ENCODE results near the gene LRSAM1.

The LRSAM1 gene

DNA sequence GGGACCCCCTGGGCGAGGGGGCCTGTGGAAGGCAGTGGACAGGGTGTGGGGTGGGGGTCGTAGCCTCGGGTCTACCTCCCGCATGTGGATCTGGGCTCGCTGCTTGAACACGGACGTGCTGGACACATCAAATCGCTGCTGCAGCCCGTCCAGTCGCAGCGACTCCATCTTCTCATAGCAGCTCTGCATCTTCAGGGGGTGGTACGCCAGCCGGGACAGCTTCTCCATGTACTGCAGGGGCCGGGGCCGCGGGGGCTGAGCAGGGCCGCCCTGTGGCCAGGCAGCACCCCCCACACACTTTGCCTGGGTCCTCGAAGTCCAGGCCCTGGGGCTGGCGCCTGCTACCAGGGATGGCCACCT is 57.6 kb downstream of the LRSAM1 start:
- peak overlapping the region; percentile 31 for H3K18ac ChIP-seq (ENCODE audit: low read length)
- H2BK15ac ChIP-seq (ENCODE audit: low read length) = no peak overlapping the region
- no peak for DNase-seq (ENCODE audit: low spot score)
- no peaks in the 10 kb centered on the region for H3K79me1 ChIP-seq (ENCODE audit: low read depth, low read length)
- no peak overlapping the region for H2AFZ ChIP-seq (ENCODE audit: low read length)
- H3K23ac ChIP-seq (ENCODE audit: low read depth, low read length, poor library complexity) = no peak overlapping the region
- H2BK12ac ChIP-seq (ENCODE audit: low read length) = no peak overlapping the region
- H3K9me3 ChIP-seq (replicated peaks in 1 of 2; ENCODE audit: control insufficient read depth in 2 of 2, insufficient read depth in 1 of 2, low read depth in 1 of 2, low read length in 2 of 2) = no peaks in the 10 kb centered on the region
- H3K27me3 ChIP-seq (ENCODE audit: control insufficient read depth in 3 of 3, insufficient read depth in 3 of 3, low read depth in 1 of 3, low read length in 3 of 3) = no peaks in the 10 kb centered on the region
- no CpG with 5 or more reads among the region's 19 CpGs for WGBS, 2 donors (ENCODE audit: extremely low coverage in 2 of 2, insufficient read length in 2 of 2, insufficient replicate concordance in 1 of 2)
- H3K36me3 ChIP-seq (replicated peaks in 1 of 2; ENCODE audit: control insufficient read depth in 2 of 2, insufficient read depth in 2 of 2, low read length in 2 of 2) = peaks cover 6 to 36% of the 10 kb centered on the region in 2 donors
- H3K9ac ChIP-seq (ENCODE audit: low read depth, low read length, poor library complexity) = peak overlapping the region; percentile 44
- H3K4ac ChIP-seq (ENCODE audit: low read length) = no peak overlapping the region
- no peaks in the 10 kb centered on the region for H3K4me1 ChIP-seq (ENCODE audit: control insufficient read depth in 2 of 2, insufficient read depth in 1 of 2, low read depth in 1 of 2, low read length in 2 of 2)
- H2BK120ac ChIP-seq (ENCODE audit: low read depth, low read length) = peak overlapping the region; percentile 81
- no peak overlapping the region for H2AK5ac ChIP-seq (ENCODE audit: low read depth, low read length)
- no peak overlapping the region for H2BK5ac ChIP-seq (ENCODE audit: low read length)
- no peak overlapping the region for H3K4me3 ChIP-seq (ENCODE audit: low read length in 2 of 2)
- no peak overlapping the region for H3K4me2 ChIP-seq (ENCODE audit: insufficient read depth, low read length, poor library complexity, severe bottlenecking)
- no peak overlapping the region for H4K91ac ChIP-seq (ENCODE audit: low read depth, low read length, poor library complexity)
- H3K14ac ChIP-seq (ENCODE audit: low read length) = no peak overlapping the region
- H4K8ac ChIP-seq (ENCODE audit: low read depth, low read length) = no peak overlapping the region
- no peak overlapping the region for H3K27ac ChIP-seq (replicated peaks; ENCODE audit: low read length)

DNA sequence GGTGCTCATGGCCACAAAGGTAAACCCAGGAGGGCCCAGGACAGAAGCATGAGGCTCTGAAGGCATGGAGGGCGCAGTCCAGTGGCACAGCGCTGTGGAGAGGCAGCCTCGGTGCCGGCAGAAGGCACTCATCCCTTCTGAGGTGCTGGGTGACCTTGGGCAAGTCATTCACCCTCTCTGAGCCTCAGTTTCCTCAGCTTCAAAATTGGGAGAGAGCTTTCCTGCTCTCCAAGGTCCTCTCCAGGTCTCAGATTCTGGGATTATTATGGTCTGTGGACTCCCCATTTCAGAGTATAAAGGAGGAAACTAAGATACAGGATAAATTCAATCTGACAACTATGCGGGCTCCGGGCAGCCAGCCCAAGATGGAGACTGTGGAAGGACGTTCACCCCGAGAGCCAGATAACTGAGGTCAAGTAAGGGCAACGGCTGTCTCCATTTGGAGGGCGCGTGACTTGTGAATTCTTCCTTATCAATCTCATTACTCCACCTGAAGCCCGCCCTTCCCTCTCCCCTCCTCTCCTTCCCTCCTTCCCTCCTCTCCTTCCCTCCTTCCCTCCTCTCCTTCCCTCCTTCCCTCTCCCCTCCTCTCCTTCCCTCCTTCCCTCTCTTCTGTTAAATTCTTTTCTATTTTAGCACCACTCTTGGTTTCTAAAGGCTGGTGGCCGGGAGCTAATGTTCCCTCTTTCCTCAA is 58.1 kb downstream of the LRSAM1 start:
- no peak overlapping the region for H2AFZ ChIP-seq (ENCODE audit: low read length)
- no peak overlapping the region for H2BK15ac ChIP-seq (ENCODE audit: low read length)
- H3K4me3 ChIP-seq (ENCODE audit: low read length in 2 of 2) = no peak overlapping the region
- H3K9me3 ChIP-seq (replicated peaks in 1 of 2; ENCODE audit: control insufficient read depth in 2 of 2, insufficient read depth in 1 of 2, low read depth in 1 of 2, low read length in 2 of 2) = no peaks in the 10 kb centered on the region
- no peaks in the 10 kb centered on the region for H3K27me3 ChIP-seq (ENCODE audit: control insufficient read depth in 3 of 3, insufficient read depth in 3 of 3, low read depth in 1 of 3, low read length in 3 of 3)
- no peak overlapping the region for H3K14ac ChIP-seq (ENCODE audit: low read length)
- no peak overlapping the region for H3K23ac ChIP-seq (ENCODE audit: low read depth, low read length, poor library complexity)
- H4K8ac ChIP-seq (ENCODE audit: low read depth, low read length) = no peak overlapping the region
- no peak for DNase-seq (ENCODE audit: low spot score)
- no peak overlapping the region for H2BK5ac ChIP-seq (ENCODE audit: low read length)
- H3K79me1 ChIP-seq (ENCODE audit: low read depth, low read length) = no peaks in the 10 kb centered on the region
- no peak overlapping the region for H3K27ac ChIP-seq (replicated peaks; ENCODE audit: low read length)
- no peaks in the 10 kb centered on the region for H3K4me1 ChIP-seq (ENCODE audit: control insufficient read depth in 2 of 2, insufficient read depth in 1 of 2, low read depth in 1 of 2, low read length in 2 of 2)
- peaks cover 4 to 40% of the 10 kb centered on the region in 2 donors for H3K36me3 ChIP-seq (replicated peaks in 1 of 2; ENCODE audit: control insufficient read depth in 2 of 2, insufficient read depth in 2 of 2, low read length in 2 of 2)
- no peak overlapping the region for H2BK120ac ChIP-seq (ENCODE audit: low read depth, low read length)
- H4K91ac ChIP-seq (ENCODE audit: low read depth, low read length, poor library complexity) = no peak overlapping the region
- H2BK12ac ChIP-seq (ENCODE audit: low read length) = no peak overlapping the region
- H2AK5ac ChIP-seq (ENCODE audit: low read depth, low read length) = no peak overlapping the region
- H3K4me2 ChIP-seq (ENCODE audit: insufficient read depth, low read length, poor library complexity, severe bottlenecking) = no peak overlapping the region
- H3K4ac ChIP-seq (ENCODE audit: low read length) = no peak overlapping the region
- peak overlapping the region; percentile 44 for H3K9ac ChIP-seq (ENCODE audit: low read depth, low read length, poor library complexity)
- peak overlapping the region; percentile 31 for H3K18ac ChIP-seq (ENCODE audit: low read length)
- no CpG with 5 or more reads among the region's 13 CpGs for WGBS, 2 donors (ENCODE audit: extremely low coverage in 2 of 2, insufficient read length in 2 of 2, insufficient replicate concordance in 1 of 2)

DNA sequence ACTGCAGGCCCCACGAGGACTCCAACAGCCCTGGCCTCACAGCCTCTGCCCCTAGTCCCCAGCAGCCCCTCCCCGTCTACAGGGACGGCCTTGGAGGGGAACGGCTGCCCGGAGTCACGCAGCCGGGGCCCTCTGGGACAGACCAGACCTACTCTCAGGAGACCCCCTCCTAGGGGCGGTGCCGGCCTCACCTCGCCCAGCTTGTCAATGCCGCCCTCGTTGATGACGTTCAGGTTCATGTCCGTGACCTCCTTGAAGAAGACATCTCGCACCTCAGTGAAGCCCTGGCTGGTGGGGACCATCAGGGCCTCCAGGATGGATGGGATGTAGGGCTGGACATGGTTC is 58.6 kb downstream of the LRSAM1 start:
- H3K27ac ChIP-seq (replicated peaks; ENCODE audit: low read length) = no peak overlapping the region
- no peak overlapping the region for H3K4me3 ChIP-seq (ENCODE audit: low read length in 2 of 2)
- no peak overlapping the region for H3K4ac ChIP-seq (ENCODE audit: low read length)
- peaks cover 4 to 41% of the 10 kb centered on the region in 2 donors for H3K36me3 ChIP-seq (replicated peaks in 1 of 2; ENCODE audit: control insufficient read depth in 2 of 2, insufficient read depth in 2 of 2, low read length in 2 of 2)
- no peak overlapping the region for H2AK5ac ChIP-seq (ENCODE audit: low read depth, low read length)
- H3K4me2 ChIP-seq (ENCODE audit: insufficient read depth, low read length, poor library complexity, severe bottlenecking) = no peak overlapping the region
- no peak overlapping the region for H4K8ac ChIP-seq (ENCODE audit: low read depth, low read length)
- peak overlapping the region; percentile 28 for H3K18ac ChIP-seq (ENCODE audit: low read length)
- H3K9ac ChIP-seq (ENCODE audit: low read depth, low read length, poor library complexity) = no peak overlapping the region
- no peaks in the 10 kb centered on the region for H3K79me1 ChIP-seq (ENCODE audit: low read depth, low read length)
- no peak overlapping the region for H2BK12ac ChIP-seq (ENCODE audit: low read length)
- H3K9me3 ChIP-seq (replicated peaks in 1 of 2; ENCODE audit: control insufficient read depth in 2 of 2, insufficient read depth in 1 of 2, low read depth in 1 of 2, low read length in 2 of 2) = no peaks in the 10 kb centered on the region
- no peak overlapping the region for H2BK120ac ChIP-seq (ENCODE audit: low read depth, low read length)
- WGBS, 2 donors (ENCODE audit: extremely low coverage in 2 of 2, insufficient read length in 2 of 2, insufficient replicate concordance in 1 of 2) = no CpG with 5 or more reads among the region's 15 CpGs
- peak overlapping the region; percentile 65 for H3K23ac ChIP-seq (ENCODE audit: low read depth, low read length, poor library complexity)
- no peak overlapping the region for H2BK5ac ChIP-seq (ENCODE audit: low read length)
- no peaks in the 10 kb centered on the region for H3K27me3 ChIP-seq (ENCODE audit: control insufficient read depth in 3 of 3, insufficient read depth in 3 of 3, low read depth in 1 of 3, low read length in 3 of 3)
- H2BK15ac ChIP-seq (ENCODE audit: low read length) = no peak overlapping the region
- no peaks in the 10 kb centered on the region for H3K4me1 ChIP-seq (ENCODE audit: control insufficient read depth in 2 of 2, insufficient read depth in 1 of 2, low read depth in 1 of 2, low read length in 2 of 2)
- H3K14ac ChIP-seq (ENCODE audit: low read length) = no peak overlapping the region
- no peak overlapping the region for H2AFZ ChIP-seq (ENCODE audit: low read length)
- no peak overlapping the region for H4K91ac ChIP-seq (ENCODE audit: low read depth, low read length, poor library complexity)
- DNase-seq (ENCODE audit: low spot score) = no peak

DNA sequence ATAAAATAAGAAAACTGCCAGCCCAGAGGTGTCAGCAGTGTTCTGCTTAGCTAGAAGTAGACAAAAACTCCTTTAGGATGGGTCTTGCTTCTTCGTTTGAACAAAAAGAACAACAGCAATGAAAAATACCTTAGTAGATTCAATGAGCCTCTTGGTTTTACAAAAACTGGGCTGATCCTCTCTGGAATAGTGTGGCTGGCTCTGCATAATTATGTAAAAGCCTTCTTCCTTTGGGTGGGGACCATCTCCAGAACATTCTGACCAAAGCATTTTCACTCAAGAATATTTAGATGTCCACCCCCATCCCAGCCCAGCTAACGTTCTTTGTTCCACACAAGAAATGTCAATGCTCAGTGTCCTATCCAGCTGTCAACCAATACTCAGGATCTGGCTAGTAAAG is 63.2 kb downstream of the LRSAM1 start:
- no peak overlapping the region for H2BK15ac ChIP-seq (ENCODE audit: low read length)
- DNase-seq (ENCODE audit: low spot score) = no peak
- H3K4me2 ChIP-seq (ENCODE audit: insufficient read depth, low read length, poor library complexity, severe bottlenecking) = no peak overlapping the region
- H2BK5ac ChIP-seq (ENCODE audit: low read length) = no peak overlapping the region
- no peak overlapping the region for H3K23ac ChIP-seq (ENCODE audit: low read depth, low read length, poor library complexity)
- no peak overlapping the region for H4K8ac ChIP-seq (ENCODE audit: low read depth, low read length)
- no peak overlapping the region for H4K91ac ChIP-seq (ENCODE audit: low read depth, low read length, poor library complexity)
- H3K18ac ChIP-seq (ENCODE audit: low read length) = no peak overlapping the region
- no peak overlapping the region for H3K4ac ChIP-seq (ENCODE audit: low read length)
- no peak overlapping the region for H3K14ac ChIP-seq (ENCODE audit: low read length)
- H3K27ac ChIP-seq (replicated peaks; ENCODE audit: low read length) = no peak overlapping the region
- H3K27me3 ChIP-seq (ENCODE audit: control insufficient read depth in 3 of 3, insufficient read depth in 3 of 3, low read depth in 1 of 3, low read length in 3 of 3) = no peaks in the 10 kb centered on the region
- H3K4me3 ChIP-seq (ENCODE audit: low read length in 2 of 2) = no peak overlapping the region
- H2BK120ac ChIP-seq (ENCODE audit: low read depth, low read length) = no peak overlapping the region
- no peaks in the 10 kb centered on the region for H3K4me1 ChIP-seq (ENCODE audit: control insufficient read depth in 2 of 2, insufficient read depth in 1 of 2, low read depth in 1 of 2, low read length in 2 of 2)
- no peak overlapping the region for H2AFZ ChIP-seq (ENCODE audit: low read length)
- no peaks in the 10 kb centered on the region for H3K9me3 ChIP-seq (replicated peaks in 1 of 2; ENCODE audit: control insufficient read depth in 2 of 2, insufficient read depth in 1 of 2, low read depth in 1 of 2, low read length in 2 of 2)
- no peaks in the 10 kb centered on the region for H3K79me1 ChIP-seq (ENCODE audit: low read depth, low read length)
- peaks cover 10 to 44% of the 10 kb centered on the region in 2 donors for H3K36me3 ChIP-seq (replicated peaks in 1 of 2; ENCODE audit: control insufficient read depth in 2 of 2, insufficient read depth in 2 of 2, low read length in 2 of 2)
- no peak overlapping the region for H2BK12ac ChIP-seq (ENCODE audit: low read length)
- no CpG with 5 or more reads among the region's 2 CpGs for WGBS, 2 donors (ENCODE audit: extremely low coverage in 2 of 2, insufficient read length in 2 of 2, insufficient replicate concordance in 1 of 2)
- no peak overlapping the region for H3K9ac ChIP-seq (ENCODE audit: low read depth, low read length, poor library complexity)
- no peak overlapping the region for H2AK5ac ChIP-seq (ENCODE audit: low read depth, low read length)

Data from neuronal stem cell (in vitro differentiated cells).